Neural crest cell (in vitro differentiated cells): ENCODE data around the gene VEGFC. TPM values are rescaled to one million over a fixed set of nuclear protein-coding genes. Genes with fewer than 3 reads are reported as not detected.

Experiments used
- DNase-seq: peaks from one replicate; pipeline ENCODE4 v3.0.0; 2021; ENCODE audit warnings: low read depth, mixed read lengths, low spot score
- H3K27ac Mint-ChIP-seq: one replicate; pipeline ENCODE4 v1.8.0; 2021; ENCODE audit warnings: mild to moderate bottlenecking, mixed read lengths; ENCODE audit not compliant: unreplicated experiment
- H3K27me3 Mint-ChIP-seq: 2 replicates; pipeline ENCODE4 v1.8.0; 2021; ENCODE audit warnings: low read depth, mild to moderate bottlenecking, mixed read lengths
- H3K36me3 Mint-ChIP-seq: 2 replicates; pipeline ENCODE4 v1.8.0; 2021; ENCODE audit warnings: low read depth, mild to moderate bottlenecking, mixed read lengths
- H3K4me1 Mint-ChIP-seq: 2 replicates; pipeline ENCODE4 v1.8.0; 2021; ENCODE audit warnings: mixed read lengths
- H3K4me3 Mint-ChIP-seq: one replicate; pipeline ENCODE4 v1.8.0; 2021; ENCODE audit warnings: mild to moderate bottlenecking, mixed read lengths
- H3K9me3 Mint-ChIP-seq: 2 replicates; pipeline ENCODE4 v1.8.0; 2021; ENCODE audit warnings: mixed read lengths
- total RNA-seq: library from RNA; stranded (reverse); gene quantifications from 2 replicates; pipeline ENCODE4 v1.2.1, GENCODE V29; 2021
- TF ChIP-seq, protein P1 (sequence below): fragments of 200-600 bp; sonication (generic); conservative IDR thresholded peaks from 2 replicates; pipeline ENCODE4 v1.5.0; 2021; ENCODE audit warnings: antibody characterized with exemption, mild to moderate bottlenecking

Gene VEGFC
- total RNA-seq, 1 donor from 2014 or later = 3.1 TPM

DNA sequence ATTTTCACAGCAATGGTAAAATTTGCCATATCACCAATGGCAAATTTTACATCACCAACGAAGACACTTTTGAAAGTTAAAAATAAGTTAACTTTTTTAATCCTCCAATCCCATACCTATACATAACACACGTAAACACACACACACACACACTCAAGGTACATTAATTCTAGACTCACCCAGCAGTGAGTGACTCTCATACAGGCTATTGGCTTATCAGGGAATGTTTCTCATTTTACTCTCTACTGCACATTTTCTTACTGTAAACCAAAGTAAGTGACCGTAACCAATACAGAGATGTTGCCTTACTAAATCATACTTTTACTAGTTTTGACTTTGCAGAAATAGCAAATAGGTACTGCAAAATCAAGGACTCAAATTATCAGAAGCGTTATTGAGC is 2.3 kb downstream of the VEGFC start:
- Mint-ChIP-seq H3K9me3 (no peaks in the 10 kb centered on the region), H3K27ac (no peak overlapping the region), H3K36me3 (no peaks in the 10 kb centered on the region), H3K4me3 (peak overlapping the region; percentile 67), H3K27me3 (peaks cover 38% of the 10 kb centered on the region), H3K4me1 (peaks cover 16% of the 10 kb centered on the region)
- TF ChIP-seq, protein P1, sequence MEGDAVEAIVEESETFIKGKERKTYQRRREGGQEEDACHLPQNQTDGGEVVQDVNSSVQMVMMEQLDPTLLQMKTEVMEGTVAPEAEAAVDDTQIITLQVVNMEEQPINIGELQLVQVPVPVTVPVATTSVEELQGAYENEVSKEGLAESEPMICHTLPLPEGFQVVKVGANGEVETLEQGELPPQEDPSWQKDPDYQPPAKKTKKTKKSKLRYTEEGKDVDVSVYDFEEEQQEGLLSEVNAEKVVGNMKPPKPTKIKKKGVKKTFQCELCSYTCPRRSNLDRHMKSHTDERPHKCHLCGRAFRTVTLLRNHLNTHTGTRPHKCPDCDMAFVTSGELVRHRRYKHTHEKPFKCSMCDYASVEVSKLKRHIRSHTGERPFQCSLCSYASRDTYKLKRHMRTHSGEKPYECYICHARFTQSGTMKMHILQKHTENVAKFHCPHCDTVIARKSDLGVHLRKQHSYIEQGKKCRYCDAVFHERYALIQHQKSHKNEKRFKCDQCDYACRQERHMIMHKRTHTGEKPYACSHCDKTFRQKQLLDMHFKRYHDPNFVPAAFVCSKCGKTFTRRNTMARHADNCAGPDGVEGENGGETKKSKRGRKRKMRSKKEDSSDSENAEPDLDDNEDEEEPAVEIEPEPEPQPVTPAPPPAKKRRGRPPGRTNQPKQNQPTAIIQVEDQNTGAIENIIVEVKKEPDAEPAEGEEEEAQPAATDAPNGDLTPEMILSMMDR = no peak
- DNase-seq = no peak

DNA sequence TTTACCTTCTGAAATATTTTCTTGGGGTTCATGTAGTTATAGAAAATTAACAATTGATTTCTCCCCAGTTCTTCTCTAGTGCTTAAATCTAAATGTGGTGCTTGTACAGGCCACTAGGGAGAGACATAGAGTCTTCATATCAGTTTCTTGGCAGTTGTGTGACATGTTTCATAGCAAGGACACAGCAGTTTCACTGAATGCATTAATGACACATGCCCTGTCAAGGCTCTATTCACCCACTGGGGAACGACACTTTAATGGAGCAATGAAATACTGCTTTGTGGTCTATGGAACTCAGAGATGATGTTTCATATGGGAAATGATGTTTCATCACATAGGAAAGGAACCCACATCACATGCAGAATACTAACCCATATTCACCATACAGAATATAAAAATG is 2.8 kb downstream of the VEGFC start:
- H3K36me3 Mint-ChIP-seq = no peaks in the 10 kb centered on the region
- peak overlapping the region; percentile 67 for H3K4me3 Mint-ChIP-seq
- DNase-seq = no peak
- H3K27ac Mint-ChIP-seq = no peak overlapping the region
- TF ChIP-seq, protein P1 = peak; percentile 76
- H3K4me1 Mint-ChIP-seq = peaks cover 16% of the 10 kb centered on the region
- H3K9me3 Mint-ChIP-seq = no peaks in the 10 kb centered on the region
- H3K27me3 Mint-ChIP-seq = peaks cover 38% of the 10 kb centered on the region

DNA sequence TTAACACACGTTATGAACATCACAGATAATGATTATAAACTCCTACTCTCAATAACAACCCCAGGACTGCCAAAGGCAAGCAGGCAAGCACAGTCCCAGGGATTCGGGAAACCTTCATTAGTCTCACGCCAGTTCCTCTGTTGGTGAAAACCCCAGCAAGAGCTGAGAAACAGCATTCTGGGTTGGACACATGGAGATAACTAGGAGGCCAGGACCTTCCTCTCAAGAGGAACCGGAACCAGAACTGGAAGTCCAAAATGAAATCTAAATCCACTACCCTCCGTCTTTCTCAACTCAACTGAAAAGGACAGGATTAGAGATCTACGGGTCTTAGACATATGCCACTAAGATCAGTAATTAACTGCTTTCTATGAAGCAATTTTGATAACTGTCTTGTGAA is 3.8 kb downstream of the VEGFC start:
- Mint-ChIP-seq H3K4me3 (no peak overlapping the region), H3K27ac (no peak overlapping the region), H3K9me3 (no peaks in the 10 kb centered on the region), H3K27me3 (peaks cover 31% of the 10 kb centered on the region), H3K36me3 (no peaks in the 10 kb centered on the region), H3K4me1 (peaks cover 12% of the 10 kb centered on the region)
- DNase-seq = no peak
- TF ChIP-seq, protein P1 = no peak

DNA sequence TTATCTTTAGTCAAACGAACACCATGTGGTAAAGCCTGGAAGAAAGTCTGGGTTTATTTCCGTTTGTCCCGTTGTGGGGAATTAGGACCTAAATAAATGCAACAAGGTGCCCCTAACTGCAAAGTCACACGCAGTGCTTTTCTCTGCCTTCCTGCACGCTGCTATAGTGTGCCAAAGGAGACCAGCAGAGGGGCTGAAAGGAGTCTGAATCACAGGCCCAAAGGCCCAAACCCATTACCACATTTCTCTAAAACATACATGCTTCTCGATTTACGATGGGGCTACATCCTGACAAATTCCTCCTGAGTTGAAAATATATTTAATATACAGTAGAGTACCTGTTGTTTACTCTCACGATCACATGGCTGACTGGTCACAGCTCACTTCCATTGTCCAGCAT is 4.5 kb downstream of the VEGFC start:
- TF ChIP-seq, protein P1 = no peak
- peaks cover 12% of the 10 kb centered on the region for H3K4me1 Mint-ChIP-seq
- no peak overlapping the region for H3K4me3 Mint-ChIP-seq
- DNase-seq = no peak
- H3K9me3 Mint-ChIP-seq = no peaks in the 10 kb centered on the region
- peaks cover 24% of the 10 kb centered on the region for H3K27me3 Mint-ChIP-seq
- H3K36me3 Mint-ChIP-seq = no peaks in the 10 kb centered on the region
- H3K27ac Mint-ChIP-seq = no peak overlapping the region

DNA sequence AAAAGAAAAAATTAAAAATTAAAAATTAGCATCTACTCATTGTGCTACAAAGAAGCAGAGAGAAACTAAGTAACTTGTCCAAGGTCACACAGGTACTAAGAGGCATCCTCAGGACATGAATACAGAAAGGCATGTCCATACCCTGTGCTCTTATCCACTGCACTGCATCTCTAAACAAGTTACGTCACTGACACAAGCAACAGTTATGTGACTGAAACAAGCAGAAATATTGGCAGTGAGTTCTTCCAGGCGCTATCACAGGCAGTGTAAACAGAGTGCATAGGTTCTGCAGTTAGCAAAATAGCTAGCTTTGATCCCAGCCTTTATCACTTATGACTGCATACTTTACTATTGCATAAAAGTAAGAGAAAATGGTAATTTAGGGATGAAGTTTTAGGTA is 7.9 kb downstream of the VEGFC start:
- Mint-ChIP-seq H3K27me3 (peaks cover 1% of the 10 kb centered on the region), H3K4me3 (no peak overlapping the region), H3K27ac (no peak overlapping the region), H3K4me1 (peaks cover 2% of the 10 kb centered on the region), H3K36me3 (no peaks in the 10 kb centered on the region), H3K9me3 (no peaks in the 10 kb centered on the region)
- TF ChIP-seq, protein P1 = no peak
- DNase-seq = no peak

DNA sequence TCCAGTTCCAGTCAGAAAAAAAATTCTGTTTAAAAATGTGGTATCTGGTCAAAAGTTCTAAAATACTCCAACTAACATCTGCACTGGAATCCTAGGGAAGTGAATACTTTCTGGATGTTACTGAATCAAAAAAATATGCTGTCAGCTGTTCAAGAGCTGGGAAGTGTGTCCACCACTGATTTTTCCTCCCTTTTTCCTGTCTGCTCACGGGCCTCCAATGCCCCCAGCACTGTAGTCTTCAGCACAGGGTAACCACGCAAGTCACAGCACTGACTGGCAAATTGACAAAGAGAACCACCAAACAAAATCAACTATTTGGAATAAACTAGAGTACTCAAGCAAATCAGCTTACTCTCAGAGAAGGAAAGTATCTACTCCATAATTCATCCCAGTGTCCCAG is 9.9 kb downstream of the VEGFC start:
- no peaks in the 10 kb centered on the region for H3K4me1 Mint-ChIP-seq
- H3K36me3 Mint-ChIP-seq = no peaks in the 10 kb centered on the region
- H3K9me3 Mint-ChIP-seq = no peaks in the 10 kb centered on the region
- TF ChIP-seq, protein P1 = no peak
- no peak overlapping the region for H3K4me3 Mint-ChIP-seq
- no peak for DNase-seq
- H3K27ac Mint-ChIP-seq = no peak overlapping the region
- H3K27me3 Mint-ChIP-seq = no peaks in the 10 kb centered on the region
